Stimulated activated CD4-positive, alpha-beta T cell treated with anti-CD3 and anti-CD28 coated beads, TNF-alpha, amount 100 ng/mL, for 1 hour (primary cell): ENCODE results near the gene NPBWR2.
"Not testable (repeated sequence)": the region's sequence is repeated elsewhere in the genome, so short reads cannot be mapped to it uniquely, and the experiment has no call there.

ENCODE experiments used
- DNase-seq, 3 donors: peaks; one replicate each; pipeline ENCODE4 v3.0.0-alpha.2; 2020; ENCODE audit warnings: low read depth in 3 of 3, low spot score in 1 of 3

Gene NPBWR2

GRCh38 chr20:64087226-64087825 is 20.0 kb downstream of the NPBWR2 start:
- not testable (repeated sequence) for DNase-seq

DNA sequence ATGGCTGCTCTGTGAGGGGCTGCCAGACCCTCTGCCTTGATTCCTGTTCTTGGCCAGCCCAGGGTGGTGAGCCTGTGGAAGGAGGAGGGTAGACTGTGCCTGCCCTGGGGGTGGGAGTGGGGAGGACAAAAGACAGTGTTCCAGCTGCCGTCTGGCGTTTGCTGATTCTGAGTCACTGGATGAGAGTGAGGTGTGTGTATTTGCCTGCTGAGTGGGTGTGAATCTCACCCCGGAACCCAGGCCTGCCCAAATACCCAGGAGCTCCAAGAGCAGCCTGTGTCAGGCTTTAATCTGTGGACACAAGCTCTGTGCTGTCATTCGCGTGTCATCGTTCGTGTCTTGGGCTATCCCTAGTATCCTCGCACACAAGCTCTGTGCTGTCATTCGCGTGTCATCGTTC is 20.6 kb downstream of the NPBWR2 start:
- DNase-seq: no peak

- DNase-seq: no peak
Measured at GRCh38 chr20:64084685-64085152, 22.6 kb downstream of the NPBWR2 start.

DNA sequence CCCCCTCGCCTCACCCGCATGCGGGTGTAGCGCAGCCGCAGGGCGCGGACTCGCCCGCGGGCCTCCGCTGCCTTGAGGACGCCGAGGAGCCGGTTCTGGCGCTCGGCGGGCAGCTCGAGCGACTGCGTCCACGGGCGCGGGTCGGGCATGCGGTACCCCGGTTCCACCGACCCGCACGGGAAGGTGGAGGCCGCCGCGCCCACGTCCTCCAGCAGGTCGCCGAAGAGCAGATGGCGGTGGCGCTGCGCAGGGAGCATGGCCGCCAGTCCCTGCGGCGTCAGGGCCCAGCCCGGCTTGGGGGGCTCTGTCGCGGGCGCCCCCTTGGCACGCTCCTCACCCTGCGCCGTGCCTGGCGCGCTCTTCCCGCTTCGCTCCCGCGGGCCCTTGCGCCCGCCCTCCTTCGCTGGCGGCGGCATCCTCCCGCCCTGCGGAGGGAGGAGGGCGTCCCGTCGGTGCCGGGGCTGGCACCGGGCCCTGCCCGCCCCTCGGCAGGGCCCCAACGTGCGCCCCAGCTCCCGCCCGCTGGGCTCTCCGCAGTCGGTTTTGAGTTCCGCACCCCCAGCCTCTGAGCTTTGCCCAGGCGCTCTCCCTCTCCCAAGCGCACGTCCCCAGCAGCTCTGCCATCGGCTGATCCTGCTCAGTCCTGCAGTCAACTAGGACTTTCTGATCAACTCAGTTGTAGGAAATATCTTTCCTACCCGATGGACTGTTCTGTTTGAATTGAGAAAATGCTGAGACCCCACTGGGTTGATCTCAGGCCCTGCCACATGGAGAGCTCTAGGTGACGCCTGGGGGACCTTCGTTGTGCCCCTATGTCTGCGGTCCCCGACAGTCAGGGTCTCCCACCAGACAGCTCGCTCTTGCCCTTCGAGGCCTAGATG is 23.3 kb downstream of the NPBWR2 start, which contains the start of gene LKAAEAR1:
TSS of gene LKAAEAR1 (minus strand) at position 595 of the 881 bp plus-strand sequence. CDS start at position 416, 179 bp downstream.
- DNase-seq: no peak

- peak in 2 of 3 donors; percentile 36 to 55 for DNase-seq
Measured at GRCh38 chr20:64083378-64083803, 24.0 kb downstream of the NPBWR2 start.

DNA sequence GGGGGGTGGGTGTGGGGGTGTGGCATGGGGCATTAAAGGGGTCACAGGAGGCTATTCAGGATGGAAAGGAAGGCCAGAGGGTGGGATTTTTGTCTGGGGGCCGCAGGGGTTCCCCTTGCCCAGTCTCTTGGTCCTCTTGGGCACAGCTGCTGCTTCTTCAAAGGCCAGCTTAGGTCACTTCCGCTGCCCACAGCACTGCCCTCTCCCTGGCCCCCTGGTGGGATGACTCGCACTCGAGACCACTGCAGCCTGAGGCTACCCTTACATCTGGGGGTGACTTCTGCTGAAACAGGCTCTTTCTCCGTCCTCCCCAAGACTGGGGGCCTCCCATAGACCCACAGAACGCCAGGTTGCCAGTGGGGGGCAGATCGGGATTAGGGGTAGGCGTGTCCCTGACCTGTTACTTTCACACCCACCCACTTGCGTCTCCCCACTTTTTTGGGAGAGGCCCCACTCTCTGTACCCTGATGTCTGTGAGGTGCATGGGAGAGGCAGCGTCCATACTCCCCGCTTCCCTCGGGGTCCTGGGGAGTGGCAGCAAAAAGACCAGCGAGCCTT is 24.5 kb downstream of the NPBWR2 start:
- no peak for DNase-seq

DNA sequence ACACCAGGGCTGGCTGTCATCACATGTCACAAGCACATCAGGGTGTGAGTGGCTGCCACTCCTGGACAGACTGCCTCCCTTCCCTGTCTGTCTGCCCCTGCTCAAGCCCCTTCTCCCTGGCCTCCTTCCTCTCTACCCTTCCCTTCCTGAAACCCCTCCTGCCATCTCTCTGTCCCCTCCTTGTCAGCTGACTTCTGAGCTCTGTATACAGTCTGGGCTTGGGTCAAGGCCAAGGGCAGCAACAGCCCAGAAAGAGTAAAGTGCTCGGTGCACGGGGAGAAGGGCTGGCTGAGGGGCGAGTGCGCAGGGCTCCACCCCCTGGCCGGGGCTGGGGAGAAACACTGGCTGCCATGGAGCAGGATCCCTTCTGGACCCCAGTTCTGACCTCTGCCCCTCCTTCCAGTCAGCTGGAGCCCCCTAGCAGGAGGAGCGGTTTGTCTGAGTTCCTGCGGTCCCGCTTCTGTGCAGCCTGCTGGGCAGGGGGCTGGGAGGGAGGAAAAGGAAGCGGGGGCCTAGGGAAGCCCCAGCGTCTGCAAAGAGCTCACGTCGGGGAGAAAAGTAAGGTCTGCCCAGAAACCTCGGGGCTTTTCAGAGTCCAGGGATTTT is 25.1 kb downstream of the NPBWR2 start:
- DNase-seq: no peak

DNA sequence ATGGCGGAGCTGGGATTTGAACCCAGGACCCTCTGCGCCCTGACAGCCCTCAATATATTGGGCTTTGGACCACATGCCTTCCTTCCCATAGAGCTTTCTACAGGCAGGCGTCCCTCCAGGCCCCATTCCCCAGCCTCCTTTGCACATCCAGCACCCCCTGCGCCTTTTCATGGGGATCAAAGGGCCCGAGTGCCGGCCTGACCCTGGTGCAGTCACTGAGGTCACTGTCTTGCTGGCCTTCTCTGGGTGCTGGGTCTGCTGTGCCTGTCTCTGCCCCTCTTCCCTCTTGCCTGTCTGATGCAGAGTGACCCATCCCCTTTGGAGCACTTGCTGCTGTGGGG is 25.8 kb downstream of the NPBWR2 start:
- no peak for DNase-seq

DNA sequence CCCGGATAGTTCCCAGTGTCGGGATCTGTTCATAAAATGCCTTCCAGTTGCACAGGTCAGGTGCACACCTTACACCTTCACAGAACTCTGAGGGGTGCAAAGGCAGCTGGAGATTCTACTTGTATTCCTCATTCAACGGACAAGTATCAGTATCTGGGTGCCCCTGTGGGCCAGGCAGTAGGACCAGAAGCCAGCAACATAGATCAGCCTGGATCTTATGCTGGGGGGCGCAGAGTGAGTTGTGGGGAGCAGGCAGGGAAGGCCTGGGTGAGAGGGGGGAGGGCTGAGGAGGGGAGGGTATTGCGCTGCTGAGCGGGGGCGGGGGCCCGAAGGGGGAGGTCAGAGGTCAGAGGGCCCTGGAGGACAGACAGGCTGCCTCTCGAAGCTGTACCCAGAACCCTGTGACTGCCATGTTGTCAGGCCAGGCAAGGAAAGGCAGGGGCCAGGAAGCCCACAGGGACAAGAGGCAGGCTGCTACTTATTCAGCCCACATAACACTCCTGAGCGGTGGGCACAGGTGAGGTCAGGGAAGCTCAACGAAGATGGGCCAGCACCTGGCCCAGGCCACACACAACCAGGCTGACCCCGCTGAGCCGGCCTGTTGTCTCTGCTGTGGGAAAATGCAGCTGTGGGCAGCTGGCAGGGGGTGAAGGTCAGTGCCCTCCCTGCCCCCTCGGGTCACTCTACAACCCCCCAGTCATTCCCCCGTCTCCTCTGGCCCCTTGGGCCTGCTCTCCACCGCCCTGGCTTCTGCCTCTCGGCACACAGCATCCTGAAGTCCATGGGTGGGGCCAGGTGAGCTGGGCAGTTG is 26.3 kb downstream of the NPBWR2 start:
- DNase-seq: no peak

GRCh38 chr20:64080013-64080812 is 27.2 kb downstream of the NPBWR2 start, which contains the start of gene OPRL1:
TSS of gene OPRL1 (plus strand) at chr20:64080082. CDS start at chr20:64092721, 12,639 bp downstream.
- peak in 1 of 3 donors; percentile 27 for DNase-seq

GRCh38 chr20:64079273-64080012 is 27.9 kb downstream of the NPBWR2 start, which contains the start of gene RGS19:
TSS of gene RGS19 (minus strand) at chr20:64079518. CDS start at chr20:64076886, 2,632 bp downstream.
- peak in 2 of 3 donors; percentile 41 to 46 for DNase-seq

DNA sequence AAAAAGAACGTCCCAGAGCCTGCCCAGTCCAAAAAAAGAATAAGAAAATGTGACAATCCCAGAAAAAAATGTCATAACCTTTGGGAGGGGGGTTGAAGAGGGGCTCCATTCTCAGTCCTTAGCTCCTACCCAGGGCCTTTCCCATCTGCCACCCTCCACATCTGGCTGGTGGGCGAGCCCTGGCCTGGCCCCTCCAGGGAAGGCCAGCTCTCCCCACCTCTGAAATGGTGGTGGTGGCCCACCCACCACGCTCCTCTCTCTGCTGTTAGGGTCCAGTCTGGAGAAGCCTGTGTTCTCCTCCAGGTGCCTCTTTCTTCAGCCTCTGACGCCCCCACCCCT is 28.5 kb downstream of the NPBWR2 start:
- no peak for DNase-seq

GRCh38 chr20:64077876-64078551 is 29.4 kb downstream of the NPBWR2 start:
- DNase-seq: peak in 1 of 3 donors; percentile 22

DNA sequence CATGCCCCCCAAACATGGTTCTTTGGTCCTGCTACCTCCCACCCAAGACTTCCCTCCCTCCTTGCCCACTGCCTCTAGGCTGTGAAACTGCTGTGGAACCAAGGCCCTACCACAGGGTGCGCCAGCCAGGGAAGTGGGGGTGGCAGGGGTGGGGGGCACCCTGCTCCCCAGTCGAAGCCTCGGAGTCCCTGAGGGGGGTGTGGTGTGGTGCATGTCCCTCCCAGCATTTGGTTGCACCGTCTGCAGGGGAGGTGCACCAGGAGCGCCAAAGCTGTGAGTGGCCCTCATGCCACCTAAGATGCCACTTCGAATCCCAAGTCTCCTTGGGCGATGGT is 29.9 kb downstream of the NPBWR2 start:
- no peak for DNase-seq

- no peak for DNase-seq
Measured at GRCh38 chr20:64077094-64077493, 30.3 kb downstream of the NPBWR2 start.

DNA sequence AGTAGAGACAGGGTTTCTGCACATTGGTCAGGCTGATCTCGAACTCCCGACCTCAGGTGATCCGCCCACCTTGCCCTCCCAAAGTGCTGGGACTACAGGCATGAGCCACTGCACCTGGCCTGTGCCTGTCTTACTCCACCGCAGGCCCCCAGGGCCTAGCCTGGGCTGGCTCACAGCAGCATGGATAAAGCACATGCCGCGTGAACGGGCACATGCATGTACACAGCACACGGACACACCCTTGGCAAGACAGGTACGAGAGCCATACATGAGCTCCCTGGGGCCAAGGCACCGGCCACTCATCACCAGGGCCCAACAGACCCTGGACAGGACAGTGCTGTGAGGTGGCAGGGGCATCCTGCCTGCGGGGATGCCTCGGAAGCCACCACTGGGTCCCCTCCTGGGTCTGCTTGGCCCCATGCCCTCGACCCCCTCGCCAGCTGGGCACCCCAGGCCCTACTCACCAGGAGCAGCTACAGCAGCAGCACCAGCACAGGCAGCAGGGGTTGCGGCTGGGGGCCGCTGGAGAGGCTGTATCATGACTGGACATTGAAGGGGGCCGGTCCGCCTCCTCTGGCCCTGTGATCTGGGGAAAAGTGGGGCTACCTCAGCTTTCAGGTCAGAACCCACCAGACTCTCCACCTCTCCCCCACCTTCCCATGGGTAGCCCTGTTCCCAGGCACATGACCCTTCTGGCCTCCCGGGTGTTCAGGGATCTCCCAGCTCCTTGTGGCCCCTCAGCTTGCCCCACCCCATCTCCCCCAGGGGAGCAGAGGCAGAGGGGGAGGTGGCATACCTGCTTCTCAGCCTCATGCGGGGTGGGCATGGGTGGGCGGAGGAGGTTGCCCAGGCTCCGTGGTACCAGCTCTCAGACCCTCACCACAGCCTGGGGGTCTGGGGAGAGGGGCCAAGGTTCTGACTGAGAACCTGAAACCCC is 31.0 kb downstream of the NPBWR2 start:
- DNase-seq: no peak

DNA sequence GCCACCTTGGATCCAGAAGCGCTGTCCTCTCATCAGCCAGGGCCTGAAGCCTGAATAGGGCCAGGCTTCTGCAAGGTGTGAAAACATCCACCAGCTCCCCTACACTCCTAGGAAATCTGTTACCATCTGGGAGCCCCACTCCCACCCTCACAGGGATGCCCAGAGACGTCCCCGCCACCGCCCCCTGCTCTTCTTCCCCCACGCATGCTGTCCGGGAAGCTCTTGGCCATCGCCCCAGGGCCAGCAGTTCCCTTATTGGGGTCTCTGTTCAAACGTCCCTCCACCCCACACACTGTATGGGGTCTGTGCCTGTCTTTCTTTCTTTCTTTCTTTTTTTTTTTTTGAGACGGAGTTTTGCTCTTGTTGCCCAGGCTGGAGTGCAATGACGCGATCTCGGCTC is 31.8 kb downstream of the NPBWR2 start:
- DNase-seq: no peak

- no peak for DNase-seq
Measured at GRCh38 chr20:64074963-64075362, 32.4 kb downstream of the NPBWR2 start.
